Measurements from ENCODE around the gene MXD1.

Gene MXD1

DNA sequence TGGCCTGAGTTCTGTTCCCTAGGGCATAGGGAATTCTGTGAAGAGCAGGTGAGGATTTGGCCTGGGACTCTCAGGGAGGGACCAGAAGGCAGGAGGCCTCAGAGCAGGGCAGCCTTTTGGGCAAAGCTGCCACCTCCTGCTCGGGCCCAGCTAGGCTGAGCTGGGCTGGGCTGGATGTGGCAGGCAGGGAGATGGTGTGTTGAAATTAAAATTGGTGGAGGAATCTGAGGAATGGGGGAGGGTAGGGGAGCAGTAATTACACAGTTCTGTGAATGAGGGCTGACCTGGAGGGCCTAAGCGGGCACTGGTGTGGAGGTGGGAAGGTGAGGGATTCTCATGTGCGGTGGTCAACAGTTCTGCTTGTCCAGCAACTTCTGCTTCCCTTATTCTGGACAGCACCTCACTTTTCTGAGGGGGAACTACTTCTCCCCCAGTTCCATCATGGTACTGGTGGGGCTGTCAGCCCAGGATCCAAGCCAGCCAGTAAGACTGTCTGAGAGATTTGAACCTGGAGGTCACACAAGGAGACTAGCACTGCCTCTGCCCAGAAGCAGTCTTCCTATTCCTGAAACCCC lies 68.6 kb downstream of the MXD1 start:
- no peak for TF ChIP-seq EZH2phosphoT487 (IDR thresholded peaks at IDR 0.05; ENCODE audit: borderline replicate concordance, low read length)
- TF ChIP-seq, protein P1, sequence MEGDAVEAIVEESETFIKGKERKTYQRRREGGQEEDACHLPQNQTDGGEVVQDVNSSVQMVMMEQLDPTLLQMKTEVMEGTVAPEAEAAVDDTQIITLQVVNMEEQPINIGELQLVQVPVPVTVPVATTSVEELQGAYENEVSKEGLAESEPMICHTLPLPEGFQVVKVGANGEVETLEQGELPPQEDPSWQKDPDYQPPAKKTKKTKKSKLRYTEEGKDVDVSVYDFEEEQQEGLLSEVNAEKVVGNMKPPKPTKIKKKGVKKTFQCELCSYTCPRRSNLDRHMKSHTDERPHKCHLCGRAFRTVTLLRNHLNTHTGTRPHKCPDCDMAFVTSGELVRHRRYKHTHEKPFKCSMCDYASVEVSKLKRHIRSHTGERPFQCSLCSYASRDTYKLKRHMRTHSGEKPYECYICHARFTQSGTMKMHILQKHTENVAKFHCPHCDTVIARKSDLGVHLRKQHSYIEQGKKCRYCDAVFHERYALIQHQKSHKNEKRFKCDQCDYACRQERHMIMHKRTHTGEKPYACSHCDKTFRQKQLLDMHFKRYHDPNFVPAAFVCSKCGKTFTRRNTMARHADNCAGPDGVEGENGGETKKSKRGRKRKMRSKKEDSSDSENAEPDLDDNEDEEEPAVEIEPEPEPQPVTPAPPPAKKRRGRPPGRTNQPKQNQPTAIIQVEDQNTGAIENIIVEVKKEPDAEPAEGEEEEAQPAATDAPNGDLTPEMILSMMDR (IDR thresholded peaks at IDR 0.05; ENCODE audit: low read depth, low read length, poor library complexity, severe bottlenecking), result no peak
- Histone ChIP-seq H3K36me3 (ENCODE audit: control insufficient read depth, low read length) (no peaks in the 10 kb centered on the region), H3K4me2 (ENCODE audit: low read length) (no peak overlapping the region), H3K27me3 (ENCODE audit: control insufficient read depth, low read length) (no peaks in the 10 kb centered on the region), H3K9me2 (replicated peaks; ENCODE audit: control insufficient read depth, low read length) (no peaks in the 10 kb centered on the region), H3K27ac (ENCODE audit: low read depth, low read length) (no peak overlapping the region), H3F3A (ENCODE audit: control insufficient read depth, insufficient read depth) (no peaks in the 10 kb centered on the region), H3K4me1 (ENCODE audit: control insufficient read depth, low read length) (no peaks in the 10 kb centered on the region), H4K20me1 (ENCODE audit: control insufficient read depth, insufficient read depth, low read depth, low read length) (no peaks in the 10 kb centered on the region), H3K79me2 (ENCODE audit: control insufficient read depth, low read length) (no peaks in the 10 kb centered on the region), H3K9me3 (ENCODE audit: control insufficient read depth, insufficient read depth, low read length) (no peaks in the 10 kb centered on the region), H3K4me3 (ENCODE audit: low read length) (no peak overlapping the region)

DNA sequence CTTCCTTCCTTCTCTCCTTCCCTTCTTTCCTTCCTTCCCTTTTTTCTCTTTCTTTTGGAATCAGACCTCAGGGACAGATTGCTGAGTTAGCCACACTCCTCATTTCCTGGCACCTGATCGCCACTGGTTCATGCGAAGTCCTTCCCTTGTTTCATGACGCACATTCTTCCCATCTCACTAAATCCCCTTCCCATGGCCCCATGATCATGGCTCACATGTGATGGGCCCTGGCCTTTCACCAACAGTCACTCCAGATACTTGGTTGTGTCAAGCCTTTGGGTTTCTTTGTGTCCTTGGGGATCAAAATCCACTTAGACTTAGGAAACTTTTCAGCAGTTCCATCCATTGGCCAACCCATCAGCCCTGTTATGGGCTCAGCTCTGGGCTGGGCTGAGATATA lies 70.3 kb downstream of the MXD1 start:
- Histone ChIP-seq H3K4me2 (ENCODE audit: low read length) (no peak overlapping the region), H3K27ac (ENCODE audit: low read depth, low read length) (no peak overlapping the region)
- TF ChIP-seq EZH2phosphoT487 (IDR thresholded peaks at IDR 0.05; ENCODE audit: borderline replicate concordance, low read length), result no peak
- TF ChIP-seq, protein P1 (IDR thresholded peaks at IDR 0.05; ENCODE audit: low read depth, low read length, poor library complexity, severe bottlenecking), result no peak

DNA sequence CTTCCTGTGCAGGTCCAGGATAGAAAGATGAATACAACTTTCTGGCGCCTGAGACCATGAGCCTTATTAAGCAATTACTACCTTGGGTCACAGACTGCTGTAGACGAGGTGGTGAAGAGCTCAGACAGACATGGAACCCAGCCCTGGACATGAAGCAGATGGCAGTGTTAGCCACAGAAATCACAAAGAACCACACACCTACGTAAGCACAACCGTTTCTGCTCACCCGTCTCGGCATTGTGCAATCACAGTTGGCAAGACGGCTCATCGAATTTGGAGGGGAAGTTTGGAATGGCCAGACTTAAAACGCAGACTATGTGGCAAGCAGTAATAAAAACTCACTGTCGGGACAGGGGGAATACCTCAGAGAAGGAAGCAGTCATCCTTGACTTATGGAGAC lies 70.8 kb downstream of the MXD1 start:
- no peak for TF ChIP-seq EZH2phosphoT487 (IDR thresholded peaks at IDR 0.05; ENCODE audit: borderline replicate concordance, low read length)
- TF ChIP-seq, protein P1 (IDR thresholded peaks at IDR 0.05; ENCODE audit: low read depth, low read length, poor library complexity, severe bottlenecking), result no peak
- Histone ChIP-seq H3K4me2 (ENCODE audit: low read length) (no peak overlapping the region), H3K9me2 (replicated peaks; ENCODE audit: control insufficient read depth, low read length) (no peaks in the 10 kb centered on the region), H3K4me3 (ENCODE audit: low read length) (no peak overlapping the region), H3K4me1 (ENCODE audit: control insufficient read depth, low read length) (no peaks in the 10 kb centered on the region), H3F3A (ENCODE audit: control insufficient read depth, insufficient read depth) (no peaks in the 10 kb centered on the region), H3K27me3 (ENCODE audit: control insufficient read depth, low read length) (no peaks in the 10 kb centered on the region), H3K36me3 (ENCODE audit: control insufficient read depth, low read length) (no peaks in the 10 kb centered on the region), H3K79me2 (ENCODE audit: control insufficient read depth, low read length) (no peaks in the 10 kb centered on the region), H3K27ac (ENCODE audit: low read depth, low read length) (no peak overlapping the region), H3K9me3 (ENCODE audit: control insufficient read depth, insufficient read depth, low read length) (no peaks in the 10 kb centered on the region), H4K20me1 (ENCODE audit: control insufficient read depth, insufficient read depth, low read depth, low read length) (no peaks in the 10 kb centered on the region)

More for the DNA sequence above, 70.3 kb downstream of the MXD1 start:
- H4K20me1 ChIP-seq (ENCODE audit: control insufficient read depth, insufficient read depth, low read depth, low read length), result no peaks in the 10 kb centered on the region
- no peaks in the 10 kb centered on the region for H3K9me3 ChIP-seq (ENCODE audit: control insufficient read depth, insufficient read depth, low read length)
- H3K27me3 ChIP-seq (ENCODE audit: control insufficient read depth, low read length), result no peaks in the 10 kb centered on the region
- H3K79me2 ChIP-seq (ENCODE audit: control insufficient read depth, low read length), result no peaks in the 10 kb centered on the region
- H3F3A ChIP-seq (ENCODE audit: control insufficient read depth, insufficient read depth), result no peaks in the 10 kb centered on the region
- H3K4me1 ChIP-seq (ENCODE audit: control insufficient read depth, low read length), result no peaks in the 10 kb centered on the region
- no peaks in the 10 kb centered on the region for H3K9me2 ChIP-seq (replicated peaks; ENCODE audit: control insufficient read depth, low read length)
- no peak overlapping the region for H3K4me3 ChIP-seq (ENCODE audit: low read length)
- no peaks in the 10 kb centered on the region for H3K36me3 ChIP-seq (ENCODE audit: control insufficient read depth, low read length)
